K562 (cell line): ENCODE data around the gene RPL39L. TPM values are rescaled to one million over a fixed set of nuclear protein-coding genes. Genes with fewer than 3 reads are reported as not detected.

Experiments
- CBX1 ChIP-seq: sonication (generic); IDR thresholded peaks from 2 replicates; pipeline ENCODE4 v1.6.1; 2016; ENCODE audit warnings: antibody characterized with exemption, low read depth, mild to moderate bottlenecking
- EHMT2 ChIP-seq: fragments of 450-650 bp; IDR thresholded peaks from 2 replicates; pipeline ENCODE4 v1.6.1; 2018; ENCODE audit warnings: antibody characterized with exemption
- ETV6 ChIP-seq, 3 experiments: fragments of 150-350 bp in 1 of 3; sonication (generic) in 1 of 3; formaldehyde crosslinking in 1 of 3; IDR thresholded peaks; 2 replicates each; pipeline versions ENCODE4 v1.6.1 to v1.8.0; 2014 to 2022; ENCODE audit warnings: borderline replicate concordance in 2 of 3, low read depth in 2 of 3, antibody characterized with exemption in 1 of 3, low read length in 1 of 3, mild to moderate bottlenecking in 1 of 3, missing genetic modification reagents in 1 of 3
- HMGN3 ChIP-seq: IDR thresholded peaks from 2 replicates; pipeline ENCODE4 v1.6.1; 2011; ENCODE audit warnings: borderline replicate concordance, low read depth, mild to moderate bottlenecking, mixed read lengths, low read length; ENCODE audit not compliant: insufficient read length; ENCODE audit errors: extremely low read depth
- HNRNPL ChIP-seq: fragments of 200-400 bp; formaldehyde crosslinking; IDR thresholded peaks from 2 replicates; pipeline ENCODE4 v1.6.1; 2017; ENCODE audit warnings: low read depth, mild to moderate bottlenecking, low read length
- KDM1A ChIP-seq, 2 experiments: fragments of 450-650 bp; IDR thresholded peaks; 2 replicates each; pipeline ENCODE4 v1.6.1; 2016; ENCODE audit warnings: mild to moderate bottlenecking in 2 of 2
- MIER1 ChIP-seq: fragments of 450-650 bp; IDR thresholded peaks from 2 replicates; pipeline ENCODE4 v1.6.1; 2016; ENCODE audit warnings: antibody characterized with exemption, mild to moderate bottlenecking, low read depth
- NFATC3 ChIP-seq: fragments of 450-650 bp; IDR thresholded peaks from 2 replicates; pipeline ENCODE4 v1.6.1; 2017; ENCODE audit warnings: mild to moderate bottlenecking
- SIRT6 ChIP-seq: IDR thresholded peaks from one replicate; pipeline ENCODE4 v1.6.1; 2012; ENCODE audit warnings: low read depth, mild to moderate bottlenecking, control low read depth, inconsistent platforms, low read length, moderate library complexity
- TCF3 ChIP-seq: sonication (generic); formaldehyde crosslinking; IDR thresholded peaks from 2 replicates; pipeline ENCODE4 v1.4.0; 2020; ENCODE audit warnings: mild to moderate bottlenecking, missing genetic modification reagents
- WHSC1 ChIP-seq: IDR thresholded peaks from one replicate; pipeline ENCODE4 v1.6.1; 2012; ENCODE audit warnings: low read length, control low read depth, inconsistent platforms
- ZBTB1 ChIP-seq: sonication (generic); formaldehyde crosslinking; IDR thresholded peaks from 2 replicates; pipeline ENCODE4 v1.8.1; 2023; ENCODE audit warnings: missing genetic modification reagents, low read depth, mild to moderate bottlenecking, borderline replicate concordance
- ZEB2 ChIP-seq: fragments of 450-650 bp; IDR thresholded peaks from 2 replicates; pipeline ENCODE4 v1.6.1; 2016
- ZNF232 ChIP-seq: sonication (generic); formaldehyde crosslinking; IDR thresholded peaks from 2 replicates; pipeline ENCODE4 v1.8.0; 2022; ENCODE audit warnings: mild to moderate bottlenecking, missing genetic modification reagents
- ZNF384 ChIP-seq: IDR thresholded peaks from 2 replicates; pipeline ENCODE4 v1.6.1; 2012; ENCODE audit warnings: low read depth, low read length, improper control_type of control experiment
- ZNF699 ChIP-seq: fragments of 250-450 bp; sonication (Bioruptor Pico); IDR thresholded peaks from 2 replicates; pipeline ENCODE4 v1.8.0; 2021; ENCODE audit warnings: mild to moderate bottlenecking, moderate library complexity; ENCODE audit not compliant: insufficient replicate concordance
- polyA plus RNA-seq, 8 experiments: library from polyadenylated mRNA; depleted of rRNA in 4 of 8; stranded (reverse) in 5 of 8; unstranded in 3 of 8; fragments of >200 nt; fragmentation: Nextera tagmentation in 2 of 8; fragmentation: Illumina TruSeq in 1 of 8; extraction: Ambion mirVana in 2 of 8; extraction: Trizol in 1 of 8; gene quantifications; 2 replicates each; pipeline versions ENCODE4 v1.2.1 to v1.2.3, GENCODE V29; 2011 to 2014; ENCODE audit warnings: inconsistent platforms in 1 of 8, missing spikeins in 1 of 8
- total RNA-seq, 7 experiments: library from RNA; depleted of rRNA in 6 of 7; stranded (reverse); fragments of >200 nt in 6 of 7; fragmentation: Illumina TruSeq in 2 of 7; extraction: Trizol in 2 of 7; gene quantifications; 2 replicates each; pipeline versions ENCODE4 v1.2.1 to v1.2.3, GENCODE V29; 2011 to 2021; ENCODE audit warnings: low replicate concordance in 1 of 7
- TF ChIP-seq, protein P1 (sequence below), 2 experiments: fragments of 450-650 bp; formaldehyde crosslinking in 1 of 2; IDR thresholded peaks; 2 replicates each; pipeline versions ENCODE4 v1.4.0 to v1.6.1; 2014 to 2020; ENCODE audit warnings: mild to moderate bottlenecking in 2 of 2, borderline replicate concordance in 1 of 2, low read depth in 1 of 2
- TF ChIP-seq, protein P2 (sequence below): sonication (generic); formaldehyde crosslinking; IDR thresholded peaks from 2 replicates; pipeline ENCODE4 v1.8.1; 2023; ENCODE audit warnings: mild to moderate bottlenecking, missing genetic modification reagents
- TF ChIP-seq, protein P3 (sequence below): IDR thresholded peaks from 2 replicates; pipeline ENCODE4 v1.6.1; 2011; ENCODE audit not compliant: insufficient read length; ENCODE audit errors: extremely low read depth

RPL39L gene
- total and polyA plus RNA-seq, 9 of the 15 experiments (the other 6 are each of a cell fraction or from before 2014, with no cell fraction given), result 15.0 to 122 (median 45.5) TPM

DNA sequence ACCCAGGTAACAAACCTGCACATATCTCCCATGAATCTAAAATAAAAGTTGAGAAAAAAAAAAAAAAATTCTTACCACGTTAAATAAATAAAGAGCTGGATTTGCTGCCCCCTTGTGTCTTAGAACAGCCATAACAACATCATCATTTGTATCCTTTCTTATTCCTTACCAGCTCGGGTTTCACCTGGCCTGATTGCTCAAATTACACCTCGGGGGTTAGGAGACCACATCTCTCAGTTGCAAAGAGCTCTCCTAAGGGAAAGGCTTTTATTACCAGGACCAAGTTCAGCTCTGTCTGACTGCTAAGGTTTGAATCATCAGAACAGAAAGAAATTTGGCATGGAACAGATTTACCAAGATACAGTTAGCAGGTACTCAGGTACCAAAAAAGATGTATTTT, 25.8 kb upstream of the RPL39L start (continued):
- no peak for TF ChIP-seq ETV6 (IDR thresholded peaks at IDR 0.05; ENCODE audit: borderline replicate concordance in 1 of 2, low read depth in 2 of 2, low read length in 1 of 2)
- no peak for TF ChIP-seq ETV6 (CRISPR knock-in tag; IDR thresholded peaks at IDR 0.05; ENCODE audit: borderline replicate concordance)
- TF ChIP-seq EHMT2, result no peak
- TF ChIP-seq HNRNPL, result no peak
- no peak for TF ChIP-seq WHSC1
- TF ChIP-seq, protein P1, sequence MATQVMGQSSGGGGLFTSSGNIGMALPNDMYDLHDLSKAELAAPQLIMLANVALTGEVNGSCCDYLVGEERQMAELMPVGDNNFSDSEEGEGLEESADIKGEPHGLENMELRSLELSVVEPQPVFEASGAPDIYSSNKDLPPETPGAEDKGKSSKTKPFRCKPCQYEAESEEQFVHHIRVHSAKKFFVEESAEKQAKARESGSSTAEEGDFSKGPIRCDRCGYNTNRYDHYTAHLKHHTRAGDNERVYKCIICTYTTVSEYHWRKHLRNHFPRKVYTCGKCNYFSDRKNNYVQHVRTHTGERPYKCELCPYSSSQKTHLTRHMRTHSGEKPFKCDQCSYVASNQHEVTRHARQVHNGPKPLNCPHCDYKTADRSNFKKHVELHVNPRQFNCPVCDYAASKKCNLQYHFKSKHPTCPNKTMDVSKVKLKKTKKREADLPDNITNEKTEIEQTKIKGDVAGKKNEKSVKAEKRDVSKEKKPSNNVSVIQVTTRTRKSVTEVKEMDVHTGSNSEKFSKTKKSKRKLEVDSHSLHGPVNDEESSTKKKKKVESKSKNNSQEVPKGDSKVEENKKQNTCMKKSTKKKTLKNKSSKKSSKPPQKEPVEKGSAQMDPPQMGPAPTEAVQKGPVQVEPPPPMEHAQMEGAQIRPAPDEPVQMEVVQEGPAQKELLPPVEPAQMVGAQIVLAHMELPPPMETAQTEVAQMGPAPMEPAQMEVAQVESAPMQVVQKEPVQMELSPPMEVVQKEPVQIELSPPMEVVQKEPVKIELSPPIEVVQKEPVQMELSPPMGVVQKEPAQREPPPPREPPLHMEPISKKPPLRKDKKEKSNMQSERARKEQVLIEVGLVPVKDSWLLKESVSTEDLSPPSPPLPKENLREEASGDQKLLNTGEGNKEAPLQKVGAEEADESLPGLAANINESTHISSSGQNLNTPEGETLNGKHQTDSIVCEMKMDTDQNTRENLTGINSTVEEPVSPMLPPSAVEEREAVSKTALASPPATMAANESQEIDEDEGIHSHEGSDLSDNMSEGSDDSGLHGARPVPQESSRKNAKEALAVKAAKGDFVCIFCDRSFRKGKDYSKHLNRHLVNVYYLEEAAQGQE (IDR thresholded peaks at IDR 0.05; ENCODE audit: borderline replicate concordance), result peak; percentile 66; the same call in 1 of the 2 replicates
- TF ChIP-seq, protein P1 (CRISPR knock-in tag; IDR thresholded peaks at IDR 0.05; ENCODE audit: low read depth), result no peak
- TF ChIP-seq ZBTB1 (CRISPR knock-in tag), result no peak
- peak; percentile 46; the same call in 1 of the 2 replicates for TF ChIP-seq ZEB2
- TF ChIP-seq SIRT6, result no peak
- TF ChIP-seq, protein P2, sequence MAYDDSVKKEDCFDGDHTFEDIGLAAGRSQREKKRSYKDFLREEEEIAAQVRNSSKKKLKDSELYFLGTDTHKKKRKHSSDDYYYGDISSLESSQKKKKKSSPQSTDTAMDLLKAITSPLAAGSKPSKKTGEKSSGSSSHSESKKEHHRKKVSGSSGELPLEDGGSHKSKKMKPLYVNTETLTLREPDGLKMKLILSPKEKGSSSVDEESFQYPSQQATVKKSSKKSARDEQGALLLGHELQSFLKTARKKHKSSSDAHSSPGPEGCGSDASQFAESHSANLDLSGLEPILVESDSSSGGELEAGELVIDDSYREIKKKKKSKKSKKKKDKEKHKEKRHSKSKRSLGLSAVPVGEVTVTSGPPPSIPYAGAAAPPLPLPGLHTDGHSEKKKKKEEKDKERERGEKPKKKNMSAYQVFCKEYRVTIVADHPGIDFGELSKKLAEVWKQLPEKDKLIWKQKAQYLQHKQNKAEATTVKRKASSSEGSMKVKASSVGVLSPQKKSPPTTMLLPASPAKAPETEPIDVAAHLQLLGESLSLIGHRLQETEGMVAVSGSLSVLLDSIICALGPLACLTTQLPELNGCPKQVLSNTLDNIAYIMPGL, result no peak
- no peak for TF ChIP-seq NFATC3
- TF ChIP-seq, protein P3, sequence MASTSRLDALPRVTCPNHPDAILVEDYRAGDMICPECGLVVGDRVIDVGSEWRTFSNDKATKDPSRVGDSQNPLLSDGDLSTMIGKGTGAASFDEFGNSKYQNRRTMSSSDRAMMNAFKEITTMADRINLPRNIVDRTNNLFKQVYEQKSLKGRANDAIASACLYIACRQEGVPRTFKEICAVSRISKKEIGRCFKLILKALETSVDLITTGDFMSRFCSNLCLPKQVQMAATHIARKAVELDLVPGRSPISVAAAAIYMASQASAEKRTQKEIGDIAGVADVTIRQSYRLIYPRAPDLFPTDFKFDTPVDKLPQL, result no peak
- TF ChIP-seq HMGN3, result no peak
- TF ChIP-seq KDM1A (IDR thresholded peaks at IDR 0.05), result no peak
- peak; percentile 95 for TF ChIP-seq ZNF384
- TF ChIP-seq MIER1, result no peak
- no peak for TF ChIP-seq CBX1
- TF ChIP-seq ZNF232, result no peak
- no peak for TF ChIP-seq ZNF699 (CRISPR knock-in tag)
- TF ChIP-seq TCF3 (CRISPR knock-in tag), result no peak
